ENCODE measurements around the gene MARCHF5. TPM values are rescaled to one million over a fixed set of nuclear protein-coding genes. Genes with fewer than 3 reads are reported as not detected.
A peak's percentile ranks its signal among the peaks of the same experiment; 100 is the strongest.

MARCHF5 gene
- total and polyA plus RNA-seq, 9 donors = 15.4 to 44.1 (median 36.0) TPM

DNA sequence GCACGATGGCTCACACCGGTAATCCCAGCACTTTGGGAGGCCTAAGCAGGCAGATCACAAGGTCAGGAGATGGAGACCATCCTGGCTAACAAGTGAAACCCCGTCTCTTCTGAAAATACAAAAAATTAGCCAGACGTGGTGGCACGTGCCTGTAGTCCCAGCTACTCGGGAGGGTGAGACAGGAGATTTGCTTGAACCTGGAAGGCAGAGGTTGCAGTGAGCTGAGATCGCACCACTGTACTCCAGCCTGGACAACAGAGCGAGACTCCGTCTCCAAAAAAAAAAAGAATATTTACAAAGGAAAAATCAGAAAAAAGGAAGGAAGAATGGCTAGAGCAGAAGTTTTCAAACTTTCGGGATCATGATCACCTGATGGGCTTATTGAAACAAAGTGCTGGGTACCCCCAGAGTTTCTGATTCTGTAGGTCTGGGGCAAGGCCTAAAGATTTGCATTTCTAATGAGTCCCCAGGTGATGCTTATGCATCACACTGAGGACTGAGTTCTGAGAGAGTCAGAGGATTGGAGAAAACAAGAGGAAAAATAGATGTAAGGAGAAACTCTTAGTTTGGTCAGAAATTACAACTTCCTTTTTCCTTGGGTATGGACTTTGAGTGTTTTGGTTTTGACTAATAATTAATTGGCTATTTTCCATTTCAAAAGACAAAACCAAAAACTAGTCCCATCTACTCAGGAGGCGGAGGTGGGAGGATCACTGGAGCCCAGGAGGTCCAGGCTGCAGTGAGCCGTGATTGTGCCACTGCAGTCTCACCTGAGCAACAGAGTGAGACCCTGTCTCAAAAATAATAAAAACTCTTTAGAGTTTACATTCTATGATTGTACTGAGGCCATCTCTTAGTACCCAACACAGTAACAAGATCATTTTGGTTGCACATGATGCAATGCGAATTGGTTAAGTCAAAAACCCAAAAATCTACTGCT is 14.4 kb downstream of the MARCHF5 start:
- no peak for DNase-seq

GRCh38 chr10:92309272-92309671 is 18.3 kb downstream of the MARCHF5 start:
- Histone ChIP-seq H3K27ac (peak overlapping the region in 1 of 2 donors; percentile 4), H3K4me1 (ENCODE audit: insufficient read depth) (peaks cover 2% of the 10 kb centered on the region), H3K4me3 (no peak overlapping the region), H3K36me3 (no peaks in the 10 kb centered on the region), H3K9me3 (no peaks in the 10 kb centered on the region), H3K27me3 (no peaks in the 10 kb centered on the region)
- TF ChIP-seq CTCF (IDR thresholded peaks at IDR 0.05) = no peak
- no peak for TF ChIP-seq EP300 (IDR thresholded peaks at IDR 0.05)
- TF ChIP-seq POLR2A (IDR thresholded peaks at IDR 0.05) = no peak
- WGBS, 3 donors = 54 to 55% (median 54%) methylated on average over 1 of the region's 1 CpG
- intact Hi-C loops (cut with DNase I) = no loop called here
- DNase-seq = no peak

More for the DNA sequence above, 14.4 kb downstream of the MARCHF5 start:
- TF ChIP-seq CTCF (IDR thresholded peaks at IDR 0.05) = no peak
- TF ChIP-seq POLR2A (IDR thresholded peaks at IDR 0.05) = no peak
- no peak for TF ChIP-seq EP300 (IDR thresholded peaks at IDR 0.05)
- peaks cover 2% of the 10 kb centered on the region for H3K4me1 ChIP-seq (ENCODE audit: insufficient read depth)
- H3K9me3 ChIP-seq = no peaks in the 10 kb centered on the region
- H3K36me3 ChIP-seq = no peaks in the 10 kb centered on the region
- intact Hi-C loops (cut with DNase I) = no loop called here
- no peak overlapping the region for H3K4me3 ChIP-seq
- no peak overlapping the region for H3K27ac ChIP-seq
- WGBS, 3 donors = 86 to 91% (median 86%) methylated on average over 13 of the region's 13 CpGs
- no peaks in the 10 kb centered on the region for H3K27me3 ChIP-seq

DNA sequence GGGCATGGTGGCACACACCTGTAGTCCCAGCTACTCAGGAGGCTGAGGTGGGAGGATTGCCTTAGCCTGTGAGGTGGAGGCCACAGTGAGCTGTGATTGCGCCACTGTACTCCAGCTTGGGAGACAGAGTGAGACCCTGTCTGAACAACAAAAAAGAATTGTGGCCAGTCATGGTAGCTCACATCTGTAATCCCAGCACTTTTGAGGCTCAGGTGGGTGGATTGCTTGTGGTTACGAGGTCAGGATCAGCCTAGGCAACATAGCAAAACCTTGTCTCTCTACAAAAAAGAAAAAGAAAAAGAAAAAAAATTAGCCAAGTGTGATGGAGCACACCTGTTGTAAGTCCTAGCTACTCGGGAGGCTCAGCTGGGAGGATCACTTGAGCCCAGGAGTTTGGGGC is 22.8 kb downstream of the MARCHF5 start:
- DNase-seq = no peak
- WGBS, 3 donors = 91 to 92% (median 91%) methylated on average over 3 of the region's 3 CpGs

GRCh38 chr10:92316610-92317009 is 25.6 kb downstream of the MARCHF5 start:
- no peak for DNase-seq
- TF ChIP-seq EP300 (IDR thresholded peaks at IDR 0.05) = no peak

More for the DNA sequence above, 22.8 kb downstream of the MARCHF5 start:
- intact Hi-C loops (cut with DNase I) = no loop called here
- Histone ChIP-seq H3K4me3 (no peak overlapping the region), H3K4me1 (ENCODE audit: insufficient read depth) (peaks cover 5% of the 10 kb centered on the region), H3K36me3 (no peaks in the 10 kb centered on the region), H3K27ac (no peak overlapping the region), H3K27me3 (no peaks in the 10 kb centered on the region), H3K9me3 (no peaks in the 10 kb centered on the region)
- TF ChIP-seq POLR2A (IDR thresholded peaks at IDR 0.05) = no peak
- TF ChIP-seq EP300 (IDR thresholded peaks at IDR 0.05) = no peak
- TF ChIP-seq CTCF (IDR thresholded peaks at IDR 0.05) = no peak

DNA sequence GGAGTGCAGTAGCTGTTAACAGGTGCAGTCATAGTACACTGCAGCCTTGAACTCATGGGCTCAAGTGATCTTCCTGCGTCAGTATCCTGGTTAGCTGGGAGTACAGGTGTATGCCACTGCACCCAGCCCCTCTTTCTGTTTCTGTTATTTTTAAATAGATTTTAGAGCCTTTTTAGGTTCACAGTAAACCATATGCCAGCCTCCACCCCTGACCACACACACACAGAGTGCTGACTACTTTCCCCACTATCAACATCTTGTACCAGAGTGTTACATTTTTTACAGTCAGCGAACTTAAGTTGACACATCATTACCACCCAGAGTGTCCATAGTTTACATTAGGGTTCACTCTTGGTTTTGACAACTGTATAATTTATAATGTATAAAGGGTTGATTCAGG is 32.1 kb downstream of the MARCHF5 start:
- intact Hi-C loops (cut with DNase I) = no loop called here
- no peaks in the 10 kb centered on the region for H3K36me3 ChIP-seq
- 83 to 90% (median 86%) methylated on average over 2 of the region's 2 CpGs for WGBS, 3 donors
- H3K4me1 ChIP-seq (ENCODE audit: insufficient read depth) = peaks cover 4% of the 10 kb centered on the region
- H3K9me3 ChIP-seq = no peaks in the 10 kb centered on the region
- TF ChIP-seq CTCF (IDR thresholded peaks at IDR 0.05) (no peak), EP300 (IDR thresholded peaks at IDR 0.05) (no peak)
- H3K27me3 ChIP-seq = no peaks in the 10 kb centered on the region
- no peak overlapping the region for H3K27ac ChIP-seq
- no peak overlapping the region for H3K4me3 ChIP-seq
- no peak for DNase-seq

More at GRCh38 chr10:92316610-92317009, 25.6 kb downstream of the MARCHF5 start:
- Histone ChIP-seq H3K4me3 (no peak overlapping the region), H3K27me3 (no peaks in the 10 kb centered on the region), H3K36me3 (no peaks in the 10 kb centered on the region), H3K9me3 (no peaks in the 10 kb centered on the region), H3K4me1 (ENCODE audit: insufficient read depth) (peaks cover 3% of the 10 kb centered on the region), H3K27ac (no peak overlapping the region)
- WGBS, 3 donors = 55 to 63% (median 61%) methylated on average over 2 of the region's 2 CpGs
- intact Hi-C loops (cut with DNase I) = no loop called here

All from ovary (tissue), 9 donors.